Measurements from ENCODE around the gene NECTIN2. TPM values are rescaled to one million over a fixed set of nuclear protein-coding genes. Genes with fewer than 3 reads are reported as not detected.

NECTIN2 gene
- total and polyA plus RNA-seq, 10 donors, result 14.3 to 136 (median 98.6) TPM

DNA sequence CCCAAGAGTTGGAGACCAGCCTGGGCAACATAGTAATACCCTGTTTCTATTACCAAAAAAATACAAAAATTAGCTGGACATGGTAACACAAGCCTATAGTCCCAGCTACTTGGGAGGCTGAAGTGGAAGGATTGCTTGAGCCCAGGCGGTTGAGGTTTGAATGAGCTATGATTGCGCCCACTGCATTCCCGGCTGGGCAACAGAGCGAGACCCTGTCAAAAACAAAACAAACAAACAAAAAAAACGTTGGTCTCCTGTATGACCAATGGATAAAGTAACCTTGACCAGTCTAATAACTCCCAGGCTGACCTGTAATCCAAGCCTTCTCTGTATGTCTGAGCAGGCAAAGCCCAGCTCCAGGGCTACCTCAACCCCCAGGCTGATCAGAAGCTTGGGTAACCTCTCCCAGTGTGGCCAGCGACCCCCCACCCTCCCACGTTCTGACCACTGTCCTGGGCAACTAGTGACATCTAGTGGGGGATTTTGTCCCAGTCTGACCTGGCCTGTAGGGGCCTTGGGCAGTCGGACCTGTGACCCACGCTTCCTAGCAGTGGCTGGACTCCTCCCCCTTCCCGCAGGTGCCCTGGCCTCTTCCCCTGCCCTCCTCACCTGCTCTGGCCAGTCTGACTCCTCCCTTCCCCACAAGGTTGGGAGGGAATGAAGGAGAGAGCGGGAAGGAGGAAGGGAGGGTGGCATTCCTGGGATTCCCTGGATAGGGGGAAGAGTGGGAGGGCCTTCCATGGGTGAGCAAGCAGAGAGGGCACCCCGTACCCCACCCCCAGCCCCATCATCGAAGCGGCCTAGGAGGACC, 38.2 kb upstream of the NECTIN2 start:
- intact Hi-C loops (cut with DNase I; ENCODE audit: low total_unique reads), result no loop called here
- Histone ChIP-seq H3K4me3 (peak overlapping the region in 2 of 8 donors; percentile 56 to 71), H3K27ac (peak overlapping the region in 6 of 8 donors; percentile 8 to 75 (median 64)), H3K36me3 (peaks cover 0 to 6% (median 0%) of the 10 kb centered on the region in 6 donors), H3K9me3 (peaks cover 0 to 5% (median 0%) of the 10 kb centered on the region in 8 donors), H3K4me1 (peaks cover 6 to 35% (median 27%) of the 10 kb centered on the region in 6 donors), H3K27me3 (replicated peaks in 1 of 7) (peaks cover 0 to 36% (median 0%) of the 10 kb centered on the region in 7 donors)
- 29 to 42% (median 34%) methylated on average over 14 of the region's 14 CpGs for WGBS, 5 donors
- DNase-seq, result no peak
- TF ChIP-seq POLR2AphosphoS5 (IDR thresholded peaks at IDR 0.05), result no peak
- TF ChIP-seq, protein P1, sequence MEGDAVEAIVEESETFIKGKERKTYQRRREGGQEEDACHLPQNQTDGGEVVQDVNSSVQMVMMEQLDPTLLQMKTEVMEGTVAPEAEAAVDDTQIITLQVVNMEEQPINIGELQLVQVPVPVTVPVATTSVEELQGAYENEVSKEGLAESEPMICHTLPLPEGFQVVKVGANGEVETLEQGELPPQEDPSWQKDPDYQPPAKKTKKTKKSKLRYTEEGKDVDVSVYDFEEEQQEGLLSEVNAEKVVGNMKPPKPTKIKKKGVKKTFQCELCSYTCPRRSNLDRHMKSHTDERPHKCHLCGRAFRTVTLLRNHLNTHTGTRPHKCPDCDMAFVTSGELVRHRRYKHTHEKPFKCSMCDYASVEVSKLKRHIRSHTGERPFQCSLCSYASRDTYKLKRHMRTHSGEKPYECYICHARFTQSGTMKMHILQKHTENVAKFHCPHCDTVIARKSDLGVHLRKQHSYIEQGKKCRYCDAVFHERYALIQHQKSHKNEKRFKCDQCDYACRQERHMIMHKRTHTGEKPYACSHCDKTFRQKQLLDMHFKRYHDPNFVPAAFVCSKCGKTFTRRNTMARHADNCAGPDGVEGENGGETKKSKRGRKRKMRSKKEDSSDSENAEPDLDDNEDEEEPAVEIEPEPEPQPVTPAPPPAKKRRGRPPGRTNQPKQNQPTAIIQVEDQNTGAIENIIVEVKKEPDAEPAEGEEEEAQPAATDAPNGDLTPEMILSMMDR (IDR thresholded peaks at IDR 0.05 in 8 of 11, conservative IDR thresholded peaks at IDR 0.05 in 3 of 11), result peak in 7 of 11 experiments; percentile 32 to 51 (median 37)

GRCh38 chr19:44808463-44809371, 37.4 kb upstream of the NECTIN2 start, which contains the start of gene BCAM:
Gene BCAM, plus strand, starts transcription at chr19:44809103. Its CDS starts 22 bp downstream, at chr19:44809125.
- Histone ChIP-seq H3K4me1 (peaks cover 6 to 35% (median 27%) of the 10 kb centered on the region in 6 donors), H3K27me3 (replicated peaks in 1 of 7) (peaks cover 0 to 36% (median 0%) of the 10 kb centered on the region in 7 donors), H3K36me3 (peaks cover 0 to 14% (median 3%) of the 10 kb centered on the region in 6 donors), H3K4me3 (peak within 1 kb of the TSS; percentile 34 to 71 (median 46)), H3K27ac (peak within 1 kb of the TSS in 6 of 8 donors; percentile 8 to 75 (median 64)), H3K9me3 (peaks cover 0 to 5% (median 0%) of the 10 kb centered on the region in 8 donors)
- peak; percentile 85 for DNase-seq
- TF ChIP-seq POLR2A (IDR thresholded peaks at IDR 0.05), result peak in 2 of 3 donors; percentile 3 to 38
- TF ChIP-seq POLR2AphosphoS5 (IDR thresholded peaks at IDR 0.05), result peak; percentile 65 to 81 (median 79)
- TF ChIP-seq, protein P1 (IDR thresholded peaks at IDR 0.05 in 8 of 11, conservative IDR thresholded peaks at IDR 0.05 in 3 of 11), result no peak
- WGBS, 5 donors, result 3 to 10% (median 5%) methylated on average over 13 to 59 of the region's 59 CpGs
- intact Hi-C loops (cut with DNase I; ENCODE audit: low total_unique reads), result no loop called here

DNA sequence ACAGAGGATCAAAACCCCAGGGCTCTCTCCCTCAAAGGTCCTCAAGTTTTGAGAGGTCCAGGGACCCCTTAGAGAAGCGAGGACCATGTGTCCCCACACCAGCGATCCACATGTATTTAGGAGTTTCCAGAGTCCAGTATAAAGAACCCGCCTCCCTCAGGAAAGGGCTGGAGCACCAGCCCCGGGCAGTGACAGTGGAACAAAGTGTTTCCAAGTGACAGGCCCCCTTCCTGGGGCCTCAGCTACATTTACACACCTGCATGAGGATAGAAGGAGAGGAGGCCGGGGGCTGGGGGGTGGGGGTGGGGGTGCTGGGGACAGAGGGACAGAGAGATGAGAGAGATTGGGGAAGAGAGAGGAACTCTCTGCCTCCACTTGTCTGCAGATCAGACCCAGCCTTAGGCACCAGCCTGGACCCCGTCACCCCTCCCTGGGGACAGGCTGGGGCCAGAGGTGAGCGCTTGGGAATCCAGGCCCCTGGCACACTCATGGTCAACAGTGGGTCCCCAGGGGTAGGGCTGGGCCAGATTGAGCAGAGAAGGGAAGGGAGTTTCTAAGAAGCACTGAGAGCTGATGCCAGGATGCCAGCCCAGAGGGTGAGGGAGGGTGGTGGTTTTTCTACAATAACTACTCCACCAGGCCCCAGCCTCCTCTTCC, 36.4 kb upstream of the NECTIN2 start:
- no peaks in the 10 kb centered on the region for H3K9me3 ChIP-seq
- peaks cover 0 to 36% (median 0%) of the 10 kb centered on the region in 7 donors for H3K27me3 ChIP-seq (replicated peaks in 1 of 7)
- intact Hi-C loops (cut with DNase I; ENCODE audit: low total_unique reads), result no loop called here
- peak overlapping the region in 4 of 8 donors; percentile 54 to 75 (median 70) for H3K27ac ChIP-seq
- H3K4me1 ChIP-seq, result peaks cover 6 to 35% (median 27%) of the 10 kb centered on the region in 6 donors
- WGBS, 5 donors, result 42 to 59% (median 55%) methylated on average over 5 to 7 of the region's 7 CpGs
- peak overlapping the region; percentile 34 to 71 (median 46) for H3K4me3 ChIP-seq
- TF ChIP-seq POLR2A (IDR thresholded peaks at IDR 0.05), result no peak
- no peak for TF ChIP-seq POLR2AphosphoS5 (IDR thresholded peaks at IDR 0.05)
- TF ChIP-seq, protein P1 (IDR thresholded peaks at IDR 0.05 in 8 of 11, conservative IDR thresholded peaks at IDR 0.05 in 3 of 11), result no peak
- peaks cover 0 to 24% (median 3%) of the 10 kb centered on the region in 6 donors for H3K36me3 ChIP-seq
- DNase-seq, result no peak

Data from spleen (tissue), 11 donors.